Fibroblast of lung (primary cell): Measurements from ENCODE around the gene KCNMA1.

ENCODE experiments used
- EZH2 ChIP-seq: IDR thresholded peaks from 2 replicates; pipeline ENCODE4 v1.5.1; 2012; ENCODE audit warnings: low read length, control low read depth, mild to moderate bottlenecking; ENCODE audit errors: missing control alignments
- TF ChIP-seq, protein P1 (sequence below), 2 donors: IDR thresholded peaks in 1 of 2; conservative IDR thresholded peaks in 1 of 2; 1 replicate in 1 of 2; 2 replicates in 1 of 2; pipeline ENCODE4 v1.5.1; 2011 to 2012; ENCODE audit warnings: low read length in 2 of 2, control low read depth in 1 of 2, inconsistent platforms in 1 of 2, low read depth in 1 of 2, mild to moderate bottlenecking in 1 of 2

DNA sequence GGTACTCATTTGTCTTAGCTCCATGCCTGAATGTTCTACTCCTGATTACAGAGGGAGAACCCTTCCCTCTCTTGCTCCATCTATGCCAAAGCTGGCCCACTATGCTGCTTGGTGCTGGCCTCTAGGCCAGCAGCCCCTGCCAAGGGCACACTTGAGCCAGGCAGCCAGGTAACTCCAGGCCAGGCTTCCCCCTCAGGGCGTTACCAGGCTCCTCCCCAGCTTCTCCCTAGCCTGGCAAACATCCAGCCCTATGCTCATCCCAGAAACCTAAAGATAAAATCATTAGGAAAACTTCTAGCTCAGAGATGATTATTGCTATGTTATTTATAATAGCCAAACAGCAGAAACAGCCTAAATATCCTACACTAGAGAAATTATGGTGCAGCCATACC, 103.7 kb downstream of the KCNMA1 start:
- TF ChIP-seq, protein P1, sequence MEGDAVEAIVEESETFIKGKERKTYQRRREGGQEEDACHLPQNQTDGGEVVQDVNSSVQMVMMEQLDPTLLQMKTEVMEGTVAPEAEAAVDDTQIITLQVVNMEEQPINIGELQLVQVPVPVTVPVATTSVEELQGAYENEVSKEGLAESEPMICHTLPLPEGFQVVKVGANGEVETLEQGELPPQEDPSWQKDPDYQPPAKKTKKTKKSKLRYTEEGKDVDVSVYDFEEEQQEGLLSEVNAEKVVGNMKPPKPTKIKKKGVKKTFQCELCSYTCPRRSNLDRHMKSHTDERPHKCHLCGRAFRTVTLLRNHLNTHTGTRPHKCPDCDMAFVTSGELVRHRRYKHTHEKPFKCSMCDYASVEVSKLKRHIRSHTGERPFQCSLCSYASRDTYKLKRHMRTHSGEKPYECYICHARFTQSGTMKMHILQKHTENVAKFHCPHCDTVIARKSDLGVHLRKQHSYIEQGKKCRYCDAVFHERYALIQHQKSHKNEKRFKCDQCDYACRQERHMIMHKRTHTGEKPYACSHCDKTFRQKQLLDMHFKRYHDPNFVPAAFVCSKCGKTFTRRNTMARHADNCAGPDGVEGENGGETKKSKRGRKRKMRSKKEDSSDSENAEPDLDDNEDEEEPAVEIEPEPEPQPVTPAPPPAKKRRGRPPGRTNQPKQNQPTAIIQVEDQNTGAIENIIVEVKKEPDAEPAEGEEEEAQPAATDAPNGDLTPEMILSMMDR (conservative IDR thresholded peaks at IDR 0.05 in 1 of 2, IDR thresholded peaks at IDR 0.05 in 1 of 2; ENCODE audit: low read depth in 1 of 2, low read length in 2 of 2) = no peak
- no peak for TF ChIP-seq EZH2
